Activated T-helper 1 cell treated with anti-CD3 and anti-CD28 coated beads, Interleukin-2, amount 50 U/mL, for 16 hours (primary cell): ENCODE measurements around the gene SNX5.

Source experiments
- DNase-seq, 2 donors: peaks; one replicate each; pipeline ENCODE4 v3.0.0-alpha.2; 2020; ENCODE audit warnings: low read depth in 1 of 2, low spot score in 1 of 2

SNX5 gene

DNA sequence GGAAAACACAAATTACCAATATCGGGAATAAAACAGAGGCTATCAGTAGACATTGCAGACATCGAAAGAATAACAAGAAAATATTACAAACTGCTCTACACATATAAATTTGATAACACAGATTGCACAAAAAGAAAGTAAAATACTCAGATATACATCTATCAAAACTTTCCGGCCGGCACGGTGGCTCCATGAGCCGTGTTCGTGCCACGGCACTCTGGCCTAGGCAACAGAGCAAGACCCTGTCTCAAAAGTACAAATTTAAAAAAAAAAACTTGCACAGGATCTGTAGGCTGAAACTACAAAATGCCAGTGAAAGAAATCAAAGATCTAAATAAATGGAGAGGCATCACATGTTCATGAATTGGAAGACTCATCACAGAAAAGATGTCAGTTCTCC is 49.4 kb downstream of the SNX5 start:
- DNase-seq = no peak

GRCh38 chr20:17917832-17918618 is 50.6 kb downstream of the SNX5 start:
- no peak for DNase-seq

- DNase-seq = no peak
These were observed 52.1 kb downstream of the SNX5 start for GRCh38 chr20:17916433-17916891.

GRCh38 chr20:17914957-17915356 is 53.6 kb downstream of the SNX5 start:
- DNase-seq = no peak

DNA sequence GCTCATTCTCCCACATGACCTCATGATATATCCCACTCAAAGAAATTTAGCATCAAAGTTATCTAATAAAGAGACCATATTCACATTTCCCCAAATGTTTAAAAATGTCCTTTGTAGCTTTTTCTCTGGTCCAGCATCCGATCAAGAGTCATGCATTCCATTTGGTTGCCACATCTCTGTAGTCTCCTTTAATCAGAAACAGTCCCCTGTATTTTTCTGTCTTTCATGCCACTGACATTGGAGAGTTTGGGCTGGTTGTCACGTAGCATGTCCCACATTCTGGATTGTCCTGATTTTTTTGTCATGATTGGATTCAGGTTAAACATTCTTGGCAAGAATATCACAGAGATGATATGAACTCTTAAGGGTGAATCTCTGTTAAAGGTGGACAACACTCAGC is 55.7 kb downstream of the SNX5 start:
- no peak for DNase-seq

DNA sequence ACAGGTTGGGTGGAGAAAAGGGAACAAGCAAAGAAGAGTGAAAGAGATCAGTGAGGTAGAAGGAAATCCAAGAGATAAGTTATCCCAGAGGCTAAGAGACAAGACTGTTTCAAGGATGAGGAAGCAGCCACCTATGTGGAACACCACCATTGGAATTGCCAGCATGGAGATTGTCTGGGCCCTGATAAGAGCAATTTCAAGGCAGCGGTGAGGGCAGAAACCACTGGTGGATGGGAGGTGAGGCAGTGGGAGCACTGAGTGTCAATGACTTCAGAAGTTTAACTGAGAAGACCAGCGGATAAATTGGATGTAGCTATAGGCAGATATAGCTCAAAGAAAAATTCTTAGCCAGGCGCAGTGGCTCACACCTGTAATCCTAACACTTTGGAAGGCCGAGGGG is 56.7 kb downstream of the SNX5 start:
- no peak for DNase-seq

- DNase-seq = no peak
These were observed 57.7 kb downstream of the SNX5 start for GRCh38 chr20:17910828-17911294.

- DNase-seq = no peak
These were observed 58.7 kb downstream of the SNX5 start for GRCh38 chr20:17909869-17910321.

DNA sequence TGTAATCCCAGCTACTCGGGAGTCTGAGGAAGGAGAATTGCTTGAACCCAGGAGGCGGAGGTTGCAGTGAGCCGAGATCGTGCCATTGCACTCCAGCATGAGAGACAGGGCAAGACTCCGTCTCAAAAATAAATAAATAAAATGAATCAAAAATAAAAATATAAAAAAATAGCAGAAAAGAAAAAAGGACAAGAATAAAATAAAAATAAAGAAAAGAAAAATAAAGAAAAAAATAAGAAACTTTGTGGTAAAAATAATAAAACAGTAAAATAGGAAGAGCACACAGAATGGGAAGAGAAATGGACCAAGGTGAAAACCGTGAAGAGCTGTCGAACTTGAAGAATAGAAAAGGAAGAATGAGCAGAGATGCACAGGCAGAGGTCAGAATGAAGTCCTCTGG is 63.0 kb downstream of the SNX5 start:
- no peak for DNase-seq

DNA sequence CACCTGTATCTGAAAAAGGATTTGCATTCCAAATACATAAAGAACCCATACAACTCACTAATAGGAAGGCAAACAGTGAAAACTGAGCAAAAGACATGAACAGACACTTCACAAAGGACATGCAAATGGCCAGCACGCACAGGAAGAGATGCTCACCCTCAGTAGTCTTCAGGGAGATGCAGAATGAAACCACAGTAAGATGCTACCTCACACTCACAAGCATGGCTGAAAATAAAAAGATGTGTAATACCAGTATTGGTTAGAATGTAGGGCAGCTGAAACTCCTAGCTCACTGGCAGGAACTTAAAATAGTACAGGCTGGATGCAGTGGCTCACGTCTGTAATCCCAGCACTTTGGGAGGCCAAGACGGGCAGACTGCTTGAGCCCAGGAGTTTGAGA is 64.6 kb downstream of the SNX5 start:
- DNase-seq = no peak

GRCh38 chr20:17902531-17903083 is 66.0 kb downstream of the SNX5 start:
- DNase-seq = no peak

GRCh38 chr20:17901971-17902370 is 66.6 kb downstream of the SNX5 start:
- DNase-seq = no peak

DNA sequence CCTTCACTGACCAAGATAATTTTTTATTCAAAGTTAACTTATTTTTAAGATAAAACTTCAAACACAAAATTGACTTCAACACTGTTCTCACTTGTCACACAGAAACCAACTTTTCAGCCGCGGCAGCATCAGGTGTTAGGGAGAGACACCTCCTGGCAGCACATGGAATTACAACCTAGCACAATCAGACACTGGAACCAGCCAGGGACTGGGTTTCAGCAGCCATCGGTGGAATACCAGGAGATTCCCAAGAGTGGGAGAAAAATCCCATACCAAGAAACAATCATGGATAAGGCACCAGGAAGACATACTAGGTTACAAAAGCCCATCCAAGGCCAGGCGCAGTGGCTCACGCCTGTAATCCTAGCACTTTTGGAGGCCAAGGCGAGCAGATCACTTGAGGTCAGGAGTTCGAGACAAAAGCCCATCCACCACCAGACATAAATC is 70.0 kb downstream of the SNX5 start:
- peak; percentile 28 to 30 for DNase-seq

DNA sequence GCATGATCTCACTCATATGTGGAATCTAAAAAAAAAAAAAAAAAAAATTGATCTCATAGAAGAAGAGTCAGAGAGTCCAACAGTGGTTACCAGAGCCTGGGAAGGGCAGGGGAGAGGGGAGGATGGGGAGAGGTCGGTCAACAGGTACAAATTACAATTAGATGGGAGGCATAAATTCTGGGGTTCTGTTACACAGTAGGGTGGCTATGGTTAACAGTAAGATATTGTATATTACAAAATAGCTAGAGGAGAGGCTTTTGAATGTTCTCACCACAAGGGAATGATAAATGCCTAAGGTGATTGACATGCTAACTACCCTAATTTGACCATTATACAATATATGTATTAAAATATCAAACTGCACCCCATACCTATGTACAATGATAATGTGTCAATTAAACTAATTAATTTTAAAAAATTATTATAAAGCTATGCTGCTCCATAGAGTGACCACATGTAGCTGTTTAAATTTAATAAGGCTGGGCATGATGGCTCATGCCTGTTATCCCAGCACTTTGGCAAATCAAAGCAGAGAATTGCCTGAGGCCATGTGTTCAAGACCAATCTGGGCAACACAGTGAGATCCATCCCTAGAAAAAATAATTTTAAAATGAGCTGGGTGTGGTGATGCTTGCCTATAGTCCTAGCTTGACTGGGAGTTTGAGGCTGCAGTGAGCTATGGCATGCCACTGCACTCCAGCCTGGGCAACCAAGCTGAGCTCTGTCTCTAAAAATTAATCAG is 70.9 kb downstream of the SNX5 start:
- no peak for DNase-seq

GRCh38 chr20:17896771-17897369 is 71.7 kb downstream of the SNX5 start:
- DNase-seq = no peak

DNA sequence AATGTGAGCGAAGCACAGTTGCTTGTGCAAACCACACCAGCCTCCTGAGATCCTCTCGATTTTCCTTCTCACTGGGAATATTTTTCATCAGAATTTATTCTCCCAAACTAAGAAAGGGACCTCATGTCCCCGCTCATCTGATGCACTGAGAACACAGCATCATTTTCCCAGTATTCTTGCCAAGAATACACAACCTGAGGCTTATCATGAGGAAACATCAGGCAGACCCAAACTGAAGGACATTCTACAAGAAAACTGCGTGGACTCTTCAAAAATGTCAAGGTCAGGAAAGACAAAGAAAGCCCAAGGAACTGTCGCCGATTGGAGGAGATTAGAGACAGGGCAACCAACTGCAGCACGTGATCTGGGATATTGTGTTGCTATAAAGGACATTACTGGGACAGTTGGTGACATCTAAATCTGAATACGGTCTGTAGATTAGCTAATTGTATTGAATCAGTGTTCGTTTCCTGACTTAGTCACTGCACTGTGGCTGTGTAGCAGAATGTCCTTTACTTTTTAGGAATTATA is 72.3 kb downstream of the SNX5 start:
- DNase-seq = no peak

GRCh38 chr20:17895641-17896171 is 72.9 kb downstream of the SNX5 start:
- DNase-seq = no peak

- DNase-seq = no peak
These were observed 75.1 kb downstream of the SNX5 start for GRCh38 chr20:17893445-17893844.

DNA sequence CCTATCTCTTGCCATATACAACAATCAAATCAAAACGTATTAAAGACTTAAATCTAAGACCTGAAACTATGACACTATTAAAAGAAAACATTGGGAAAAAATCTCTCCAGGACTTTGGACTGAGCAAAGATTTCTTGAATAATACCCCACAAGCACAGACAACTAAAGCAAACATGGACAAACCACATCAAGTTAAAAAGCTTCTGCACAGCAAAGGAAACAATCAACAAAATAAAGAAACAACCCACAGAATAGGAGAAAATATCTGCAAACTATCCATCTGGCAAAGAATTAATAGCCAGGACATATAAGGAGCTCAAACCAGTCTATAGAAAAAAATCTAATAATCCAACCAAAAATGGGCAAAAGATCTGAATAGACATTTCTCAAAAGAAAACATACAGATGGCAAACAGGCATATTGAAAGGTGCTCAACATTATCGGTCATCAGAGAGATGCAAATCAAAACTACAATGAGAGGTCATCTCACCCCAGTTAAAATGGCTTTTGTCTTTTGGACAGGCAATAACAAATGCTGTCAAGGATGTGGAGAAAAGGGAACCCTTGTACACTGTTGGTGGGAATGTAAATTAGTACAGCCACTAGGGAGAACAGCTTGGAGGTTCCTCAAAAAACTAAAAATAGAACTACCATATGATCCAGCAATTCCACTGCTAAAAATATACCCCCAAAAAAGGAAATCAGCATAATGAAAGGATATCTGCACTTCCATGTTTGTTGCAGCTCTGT is 76.2 kb downstream of the SNX5 start:
- DNase-seq = no peak
